ENCODE data around the gene TRMT44. TPM values are rescaled to one million over a fixed set of nuclear protein-coding genes. Genes with fewer than 3 reads are reported as not detected.

TRMT44 gene
- total and polyA plus RNA-seq, 2 of the 4 experiments (the other 2 are of a cell fraction), result 7.3 to 8.1 TPM

- Histone ChIP-seq H3K23ac (ENCODE audit: low read depth, low read length) (no peak overlapping the region), H3K27me3 (ENCODE audit: control insufficient read depth, insufficient read depth, low read length) (no peaks in the 10 kb centered on the region), H3K36me3 (ENCODE audit: control insufficient read depth, insufficient read depth, low read length) (peaks cover 36% of the 10 kb centered on the region; the same call in 1 of the 2 replicates), H3K4me3 (ENCODE audit: insufficient read depth, low read depth, low read length) (no peak overlapping the region), H3K9me3 (ENCODE audit: control insufficient read depth, insufficient read depth, low read length) (no peaks in the 10 kb centered on the region), H4K91ac (ENCODE audit: insufficient read depth, low read depth, low read length) (no peak overlapping the region), H2BK20ac (ENCODE audit: low read depth, low read length) (no peak overlapping the region), H3K9me1 (ENCODE audit: insufficient read depth, low read length) (peaks cover 15% of the 10 kb centered on the region; the same call in 1 of the 2 replicates), H2AFZ (replicated peaks; ENCODE audit: low read length, poor library complexity) (no peak overlapping the region), H3K14ac (replicated peaks; ENCODE audit: low read depth, low read length) (no peak overlapping the region), H2AK9ac (replicated peaks; ENCODE audit: low read depth, low read length, poor library complexity) (no peak overlapping the region), H3K4me2 (ENCODE audit: low read depth, low read length) (no peak overlapping the region), H4K5ac (ENCODE audit: low read depth, low read length) (no peak overlapping the region), H3K18ac (ENCODE audit: low read depth, low read length) (no peak overlapping the region), H2BK15ac (ENCODE audit: low read depth, low read length) (no peak overlapping the region), H3K56ac (ENCODE audit: extremely low read depth, insufficient read depth, low read length) (no peak overlapping the region), H4K8ac (ENCODE audit: low read depth in 2 of 2, low read length in 2 of 2) (no peak overlapping the region), H2BK120ac (ENCODE audit: low read depth, low read length) (no peak overlapping the region), H3K27ac (ENCODE audit: insufficient read depth, low read length) (no peak overlapping the region), H3K9ac (ENCODE audit: low read depth, low read length) (no peak overlapping the region), H2BK5ac (ENCODE audit: low read depth, low read length, poor library complexity, severe bottlenecking) (no peak overlapping the region), H3K4ac (ENCODE audit: low read depth, low read length) (no peak overlapping the region), H2AK5ac (ENCODE audit: low read depth, low read length) (peak overlapping the region; percentile 18; the same call in 1 of the 2 replicates), H4K20me1 (ENCODE audit: insufficient read depth, low read length) (peaks cover 17% of the 10 kb centered on the region), H3K79me1 (ENCODE audit: low read depth in 1 of 2, low read length in 2 of 2) (no peaks in the 10 kb centered on the region; a peak in 1 of 4 replicates), H3K4me1 (ENCODE audit: control insufficient read depth, insufficient read depth, low read length) (peaks cover 22% of the 10 kb centered on the region)
- dilution Hi-C loops (cut with HindIII; ENCODE audit: low sequenced_read_pairs, unreplicated experiment) (no loop called here), in situ Hi-C loops (cut with MboI; ENCODE audit: low sequenced_read_pairs) (no loop called here), intact Hi-C loops (cut with micrococcal nuclease) (no loop called here)
- BruUV-seq (replicated peaks), result no TSS peak
- ATAC-seq (ENCODE audit: low read depth) (no peak), DNase-seq (no peak)
- WGBS, 2 experiments (ENCODE audit: extremely low coverage in 2 of 2, insufficient read length in 1 of 2), result 100% methylated on average over 2 of the region's 7 CpGs; no CpG with 5 or more reads in 1 of the 2 experiments
- POLR2A ChIA-PET (ENCODE audit: unreplicated experiment), result no interaction called here
- no peak for TF ChIP-seq NFE2L2 (IDR thresholded peaks at IDR 0.05; ENCODE audit: low read depth, low read length)
- no peak for TF ChIP-seq CTCF (conservative IDR thresholded peaks at IDR 0.05; ENCODE audit: low read depth, low read length)
- no peak for TF ChIP-seq POLR2A (IDR thresholded peaks at IDR 0.05; ENCODE audit: low read depth, low read length)
- no peak for TF ChIP-seq SMC3 (IDR thresholded peaks at IDR 0.05; ENCODE audit: low read depth, low read length)
- no peak for TF ChIP-seq MAFK (IDR thresholded peaks at IDR 0.05; ENCODE audit: low read depth, low read length)
- TF ChIP-seq USF2 (IDR thresholded peaks at IDR 0.05; ENCODE audit: low read depth, low read length), result no peak
- no peak for TF ChIP-seq BHLHE40 (IDR thresholded peaks at IDR 0.05; ENCODE audit: low read depth, low read length)
- no peak for TF ChIP-seq CHD1 (IDR thresholded peaks at IDR 0.05; ENCODE audit: low read depth, low read length)
- TF ChIP-seq RFX5 (IDR thresholded peaks at IDR 0.05; ENCODE audit: low read depth, low read length), result no peak
- TF ChIP-seq RAD21 (IDR thresholded peaks at IDR 0.05; ENCODE audit: low read length), result no peak
- TF ChIP-seq CEBPB (IDR thresholded peaks at IDR 0.05; ENCODE audit: low read depth, low read length), result no peak
- TF ChIP-seq MAZ (IDR thresholded peaks at IDR 0.05; ENCODE audit: borderline replicate concordance, low read depth, low read length), result no peak
- TF ChIP-seq FOS (IDR thresholded peaks at IDR 0.05; ENCODE audit: low read depth, low read length), result no peak
- no peak for TF ChIP-seq RCOR1 (IDR thresholded peaks at IDR 0.05; ENCODE audit: insufficient replicate concordance, low read length)
- CTCF ChIA-PET, result interaction anchor here (1.2 kb wide), 1 partner anchor 116 kb away, joined by 3 read pairs; no protein-coding TSS in a partner anchor
These were observed 49.5 kb upstream of the TRMT44 start for GRCh38 chr4:8391071-8391470.
